Measurements from ENCODE around the gene ISG20L2. TPM values are rescaled to one million over a fixed set of nuclear protein-coding genes. Genes with fewer than 3 reads are reported as not detected.
A peak's percentile ranks its signal among the peaks of the same experiment; 100 is the strongest.

The ISG20L2 gene
- total RNA-seq, 1 experiment from 2014 or later = 41.7 TPM

- H3K4me2 ChIP-seq (ENCODE audit: low read length) = peak overlapping the region; percentile 84
- H3K79me2 ChIP-seq (ENCODE audit: insufficient read depth, low read length) = no peaks in the 10 kb centered on the region
- H3K27me3 ChIP-seq (ENCODE audit: insufficient read depth, low read length) = no peaks in the 10 kb centered on the region
- H3K4me3 ChIP-seq (replicated peaks in 1 of 2; ENCODE audit: low read depth in 1 of 2, low read length in 2 of 2) = no peak overlapping the region
- ChIA-PET POLR2A (interaction anchor here (0.6 to 5.0 kb wide), 6 partner anchors 13 to 36 kb away, joined by 3 to 87 read pairs (median 10); partner anchors contain the start of genes CRABP2, ISG20L2, METTL25B and NES), CTCF (interaction anchor here (1.6 to 10.0 kb wide), 5 partner anchors 17 to 237 kb away, joined by 4 to 508 read pairs (median 104); partner anchors contain the start of genes CRABP2, INSRR, ISG20L2 and METTL25B), RAD21 (ENCODE audit: low non-redundant PET in 1 of 2, low total read pairs in 2 of 2, uncharacterized antibody in 2 of 2, unreplicated experiment in 2 of 2) (interaction anchor here (1.8 to 4.0 kb wide), 5 partner anchors 15 to 169 kb away, joined by 9 to 67 read pairs (median 45); partner anchors contain the start of genes CRABP2 (in 2 of the 2) and NTRK1 (in 1 of the 2))
- ATAC-seq (no peak), DNase-seq (ENCODE audit: low read depth, low spot score) (no peak)
- intact Hi-C loops (cut with micrococcal nuclease) = no loop called here
- H3K9me2 ChIP-seq (ENCODE audit: insufficient read depth) = no peaks in the 10 kb centered on the region
- H4K20me1 ChIP-seq (ENCODE audit: insufficient read depth) = no peaks in the 10 kb centered on the region
- peak overlapping the region; percentile 72 for H3K27ac ChIP-seq (ENCODE audit: low read depth, low read length)
- no TSS peak for BruUV-seq (replicated peaks)
- TF ChIP-seq ELF1 (IDR thresholded peaks at IDR 0.05; ENCODE audit: borderline replicate concordance, low read depth) = no peak
- TF ChIP-seq ZFX (IDR thresholded peaks at IDR 0.05) = no peak
- TF ChIP-seq CBX3 (IDR thresholded peaks at IDR 0.05; ENCODE audit: low read depth) = no peak
- TF ChIP-seq FOSL1 (IDR thresholded peaks at IDR 0.05; ENCODE audit: low read depth) = no peak
- no peak for TF ChIP-seq REST (IDR thresholded peaks at IDR 0.05; ENCODE audit: low read depth)
- TF ChIP-seq, protein P1, sequence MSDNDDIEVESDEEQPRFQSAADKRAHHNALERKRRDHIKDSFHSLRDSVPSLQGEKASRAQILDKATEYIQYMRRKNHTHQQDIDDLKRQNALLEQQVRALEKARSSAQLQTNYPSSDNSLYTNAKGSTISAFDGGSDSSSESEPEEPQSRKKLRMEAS (IDR thresholded peaks at IDR 0.05) = no peak
- no peak for TF ChIP-seq YY1 (IDR thresholded peaks at IDR 0.05; ENCODE audit: extremely low read depth, insufficient replicate concordance, low read depth, low read length)
- TF ChIP-seq, protein P2, sequence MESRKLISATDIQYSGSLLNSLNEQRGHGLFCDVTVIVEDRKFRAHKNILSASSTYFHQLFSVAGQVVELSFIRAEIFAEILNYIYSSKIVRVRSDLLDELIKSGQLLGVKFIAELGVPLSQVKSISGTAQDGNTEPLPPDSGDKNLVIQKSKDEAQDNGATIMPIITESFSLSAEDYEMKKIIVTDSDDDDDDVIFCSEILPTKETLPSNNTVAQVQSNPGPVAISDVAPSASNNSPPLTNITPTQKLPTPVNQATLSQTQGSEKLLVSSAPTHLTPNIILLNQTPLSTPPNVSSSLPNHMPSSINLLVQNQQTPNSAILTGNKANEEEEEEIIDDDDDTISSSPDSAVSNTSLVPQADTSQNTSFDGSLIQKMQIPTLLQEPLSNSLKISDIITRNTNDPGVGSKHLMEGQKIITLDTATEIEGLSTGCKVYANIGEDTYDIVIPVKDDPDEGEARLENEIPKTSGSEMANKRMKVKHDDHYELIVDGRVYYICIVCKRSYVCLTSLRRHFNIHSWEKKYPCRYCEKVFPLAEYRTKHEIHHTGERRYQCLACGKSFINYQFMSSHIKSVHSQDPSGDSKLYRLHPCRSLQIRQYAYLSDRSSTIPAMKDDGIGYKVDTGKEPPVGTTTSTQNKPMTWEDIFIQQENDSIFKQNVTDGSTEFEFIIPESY (IDR thresholded peaks at IDR 0.05; ENCODE audit: extremely low read depth, insufficient replicate concordance, low read length) = no peak
- TF ChIP-seq SIN3A (IDR thresholded peaks at IDR 0.05; ENCODE audit: low read depth) = no peak
- H2AFZ ChIP-seq (ENCODE audit: low read depth, low read length, poor library complexity, severe bottlenecking) = peak overlapping the region; percentile 35
- H3K9ac ChIP-seq (ENCODE audit: low read length) = peak overlapping the region; percentile 39
- peaks cover 62 to 76% of the 10 kb centered on the region in 2 experiments for H3K4me1 ChIP-seq (ENCODE audit: control insufficient read depth in 1 of 2, insufficient read depth in 2 of 2, low read length in 2 of 2)
- H3K9me3 ChIP-seq (ENCODE audit: control insufficient read depth in 1 of 2, insufficient read depth in 1 of 2, low read depth in 1 of 2, low read length in 2 of 2) = no peaks in the 10 kb centered on the region
- no peaks in the 10 kb centered on the region for H3K36me3 ChIP-seq (ENCODE audit: control insufficient read depth in 1 of 2, insufficient read depth in 2 of 2, low read length in 2 of 2)
Observed at GRCh38 chr1:156691191-156691590, 37.4 kb downstream of the ISG20L2 start.

Data from HCT116 (cell line).